ENCODE measurements around the gene HDGFL2.

Gene HDGFL2

DNA sequence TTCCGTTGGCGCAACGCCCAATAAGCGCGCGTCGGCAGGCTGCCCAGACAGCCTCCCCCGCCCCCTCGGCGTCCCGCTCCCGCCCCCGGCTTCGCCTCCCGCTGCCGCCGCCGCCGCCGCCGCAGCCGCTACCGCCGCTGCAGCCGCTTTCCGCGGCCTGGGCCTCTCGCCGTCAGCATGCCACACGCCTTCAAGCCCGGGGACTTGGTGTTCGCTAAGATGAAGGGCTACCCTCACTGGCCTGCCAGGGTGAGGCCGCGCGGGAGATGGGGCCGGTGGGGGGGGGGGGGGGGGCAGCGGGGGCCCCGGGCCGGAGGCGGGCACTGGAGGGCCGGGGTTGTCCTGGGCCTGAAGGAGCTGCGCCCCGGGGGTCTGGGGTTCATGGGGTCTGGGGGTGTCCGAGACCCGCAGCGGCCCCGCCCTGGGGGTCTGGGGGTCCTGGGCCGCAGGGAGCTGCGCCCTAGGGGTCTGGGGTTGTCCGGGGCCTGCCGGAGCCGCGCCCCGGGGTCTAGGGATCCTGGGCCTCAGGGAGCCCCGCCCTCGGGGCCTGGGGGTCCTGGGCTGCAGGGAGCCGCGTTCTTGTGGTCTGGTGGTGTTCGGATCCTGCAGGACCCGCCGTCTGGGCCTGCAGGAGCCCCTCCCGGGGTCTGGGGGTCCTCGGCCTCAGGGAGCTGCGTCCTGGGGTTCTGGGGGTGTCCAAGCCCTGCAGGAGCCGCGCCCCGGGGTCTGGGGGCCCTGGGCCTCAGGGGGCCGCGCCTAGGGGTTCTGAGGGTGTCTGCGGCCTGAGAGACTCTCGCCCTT, at the start of gene HDGFL2:
TSS of gene HDGFL2 (plus strand) at position 124 of the 801 bp plus-strand sequence. CDS start at position 178, 54 bp downstream.
- Histone ChIP-seq H3K27me3 (ENCODE audit: low read depth, low read length) (no peaks in the 10 kb centered on the region), H3K4me1 (ENCODE audit: control insufficient read depth in 1 of 2, insufficient read depth in 2 of 2, low read length in 2 of 2) (peaks cover 0 to 24% of the 10 kb centered on the region in 2 donors), H3K4me3 (ENCODE audit: low read depth in 1 of 2, low read length in 2 of 2) (peak within 1 kb of the TSS; percentile 81 to 96), H3K27ac (ENCODE audit: low read length) (peak within 1 kb of the TSS; percentile 93), H3K36me3 (ENCODE audit: control insufficient read depth in 1 of 2, insufficient read depth in 2 of 2, low read length in 2 of 2) (peaks cover 0 to 18% of the 10 kb centered on the region in 2 donors), H3K9me3 (ENCODE audit: control insufficient read depth in 1 of 2, low read length in 2 of 2) (no peaks in the 10 kb centered on the region)

DNA sequence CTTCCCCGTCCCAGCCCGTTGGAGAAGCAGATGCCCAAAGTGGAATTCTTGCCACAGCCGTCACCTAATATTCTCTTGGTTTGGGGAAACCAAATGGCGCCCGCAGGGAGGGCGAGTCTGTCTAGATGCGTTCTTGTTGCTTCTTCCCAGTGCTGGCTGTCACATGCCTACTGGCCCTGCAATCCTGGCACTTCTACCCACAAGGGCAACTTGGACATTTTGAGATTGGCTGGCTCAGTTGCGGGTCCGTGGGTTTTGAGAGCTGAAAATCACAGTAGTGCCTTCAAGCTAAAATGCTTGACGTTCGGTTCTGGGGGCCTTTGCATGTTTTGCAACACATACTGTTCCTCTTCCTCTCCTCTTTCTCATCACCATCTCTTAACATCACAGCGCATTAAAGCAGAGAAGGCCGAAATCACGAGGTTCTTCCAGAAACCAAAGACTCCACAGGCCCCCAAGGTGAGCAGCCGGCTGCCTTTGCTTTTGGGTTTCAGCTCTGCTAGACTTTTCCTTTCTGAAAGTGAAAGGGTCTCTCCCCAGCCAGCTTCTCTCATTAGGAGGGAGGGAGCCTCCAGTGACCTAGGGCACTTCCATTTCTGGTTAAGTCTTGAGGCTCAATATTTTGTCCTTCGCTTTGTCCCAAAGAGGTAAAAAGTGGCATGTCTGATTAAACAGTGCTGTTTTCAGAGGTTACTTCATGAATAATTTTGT, 48.5 kb upstream of the HDGFL2 start:
- H3K27ac ChIP-seq (ENCODE audit: low read length) = no peak overlapping the region
- H3K4me1 ChIP-seq (ENCODE audit: control insufficient read depth in 1 of 2, insufficient read depth in 2 of 2, low read length in 2 of 2) = no peaks in the 10 kb centered on the region
- H3K4me3 ChIP-seq (ENCODE audit: low read depth in 1 of 2, low read length in 2 of 2) = no peak overlapping the region
- no peaks in the 10 kb centered on the region for H3K9me3 ChIP-seq (ENCODE audit: control insufficient read depth in 1 of 2, low read length in 2 of 2)
- H3K27me3 ChIP-seq (ENCODE audit: low read depth, low read length) = no peaks in the 10 kb centered on the region
- peaks cover 0 to 13% of the 10 kb centered on the region in 2 donors for H3K36me3 ChIP-seq (ENCODE audit: control insufficient read depth in 1 of 2, insufficient read depth in 2 of 2, low read length in 2 of 2)

DNA sequence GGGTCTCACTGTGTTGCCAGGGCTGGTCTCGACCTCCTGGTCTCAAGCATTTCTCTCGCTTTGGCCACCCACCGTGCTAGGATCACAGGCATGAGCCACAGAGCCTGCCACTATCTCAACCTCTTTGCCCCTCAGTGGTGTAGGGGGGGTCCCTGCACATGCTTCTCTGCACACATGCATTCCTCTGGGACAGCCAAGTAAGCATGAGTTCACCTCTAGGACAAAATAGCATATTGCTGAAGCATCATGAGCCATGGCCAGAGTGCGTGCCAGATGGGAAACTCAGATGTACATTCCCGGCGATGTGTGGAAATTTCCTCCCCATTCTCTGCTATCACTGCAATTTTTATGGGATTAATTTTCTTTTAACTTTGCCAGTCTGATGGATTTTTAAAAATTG, 46.6 kb upstream of the HDGFL2 start:
- Histone ChIP-seq H3K4me3 (ENCODE audit: low read depth in 1 of 2, low read length in 2 of 2) (no peak overlapping the region), H3K27me3 (ENCODE audit: low read depth, low read length) (no peaks in the 10 kb centered on the region), H3K27ac (ENCODE audit: low read length) (no peak overlapping the region), H3K9me3 (ENCODE audit: control insufficient read depth in 1 of 2, low read length in 2 of 2) (no peaks in the 10 kb centered on the region), H3K4me1 (ENCODE audit: control insufficient read depth in 1 of 2, insufficient read depth in 2 of 2, low read length in 2 of 2) (no peaks in the 10 kb centered on the region), H3K36me3 (ENCODE audit: control insufficient read depth in 1 of 2, insufficient read depth in 2 of 2, low read length in 2 of 2) (peaks cover 0 to 27% of the 10 kb centered on the region in 2 donors)

DNA sequence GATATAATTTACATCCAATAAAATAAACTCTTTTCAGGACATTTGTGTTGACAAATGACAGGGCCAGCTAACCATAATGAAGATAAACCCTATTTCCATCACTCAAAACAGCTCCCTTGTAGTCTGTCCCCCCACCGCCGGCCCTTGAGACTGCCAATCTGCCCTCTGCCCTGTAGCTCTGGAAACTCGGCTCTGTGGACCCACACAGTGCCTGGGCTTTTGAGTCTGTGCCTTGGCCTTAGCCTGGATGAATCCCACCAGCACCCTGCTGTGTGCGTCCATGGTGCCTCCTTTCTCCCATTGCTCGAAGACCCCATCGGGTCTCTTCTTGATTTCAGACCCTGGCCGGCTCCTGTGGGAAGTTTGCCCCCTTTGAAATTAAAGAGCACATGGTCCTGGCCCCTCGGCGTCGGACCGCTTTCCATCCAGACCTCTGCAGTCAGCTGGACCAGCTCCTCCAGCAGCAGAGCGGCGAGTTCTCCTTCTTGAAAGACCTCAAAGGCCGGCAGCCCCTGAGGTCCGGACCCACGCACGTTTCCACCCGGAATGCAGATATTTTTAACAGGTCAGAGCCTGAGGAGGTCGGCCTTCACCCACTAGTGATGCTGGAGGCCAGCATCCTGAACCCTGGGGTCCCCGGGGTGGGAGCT, 43.6 kb upstream of the HDGFL2 start:
- H3K36me3 ChIP-seq (ENCODE audit: control insufficient read depth in 1 of 2, insufficient read depth in 2 of 2, low read length in 2 of 2) = peaks cover 0 to 44% of the 10 kb centered on the region in 2 donors
- H3K27me3 ChIP-seq (ENCODE audit: low read depth, low read length) = no peaks in the 10 kb centered on the region
- no peak overlapping the region for H3K27ac ChIP-seq (ENCODE audit: low read length)
- H3K4me1 ChIP-seq (ENCODE audit: control insufficient read depth in 1 of 2, insufficient read depth in 2 of 2, low read length in 2 of 2) = no peaks in the 10 kb centered on the region
- no peaks in the 10 kb centered on the region for H3K9me3 ChIP-seq (ENCODE audit: control insufficient read depth in 1 of 2, low read length in 2 of 2)
- no peak overlapping the region for H3K4me3 ChIP-seq (ENCODE audit: low read depth in 1 of 2, low read length in 2 of 2)

DNA sequence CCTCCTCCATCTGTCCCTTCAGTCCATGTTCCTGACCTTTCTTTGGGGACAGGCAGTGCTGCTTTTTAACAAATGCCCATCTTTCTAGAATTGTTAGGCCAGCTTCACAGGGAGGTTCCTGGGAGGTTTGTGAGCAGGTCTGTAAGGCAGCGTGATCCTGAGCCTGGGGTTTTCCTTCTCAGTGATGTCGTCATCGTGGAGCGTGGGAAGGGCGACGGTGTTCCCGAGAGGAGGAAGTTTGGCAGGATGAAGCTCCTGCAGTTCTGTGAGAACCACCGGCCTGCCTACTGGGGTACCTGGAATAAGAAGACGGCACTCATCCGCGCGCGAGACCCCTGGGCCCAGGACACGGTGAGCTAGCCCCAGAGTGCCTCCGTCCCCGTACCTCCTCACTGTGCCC, 42.8 kb upstream of the HDGFL2 start:
- no peaks in the 10 kb centered on the region for H3K9me3 ChIP-seq (ENCODE audit: control insufficient read depth in 1 of 2, low read length in 2 of 2)
- no peak overlapping the region for H3K27ac ChIP-seq (ENCODE audit: low read length)
- H3K4me1 ChIP-seq (ENCODE audit: control insufficient read depth in 1 of 2, insufficient read depth in 2 of 2, low read length in 2 of 2) = no peaks in the 10 kb centered on the region
- no peaks in the 10 kb centered on the region for H3K27me3 ChIP-seq (ENCODE audit: low read depth, low read length)
- H3K4me3 ChIP-seq (ENCODE audit: low read depth in 1 of 2, low read length in 2 of 2) = no peak overlapping the region
- peaks cover 0 to 39% of the 10 kb centered on the region in 2 donors for H3K36me3 ChIP-seq (ENCODE audit: control insufficient read depth in 1 of 2, insufficient read depth in 2 of 2, low read length in 2 of 2)

DNA sequence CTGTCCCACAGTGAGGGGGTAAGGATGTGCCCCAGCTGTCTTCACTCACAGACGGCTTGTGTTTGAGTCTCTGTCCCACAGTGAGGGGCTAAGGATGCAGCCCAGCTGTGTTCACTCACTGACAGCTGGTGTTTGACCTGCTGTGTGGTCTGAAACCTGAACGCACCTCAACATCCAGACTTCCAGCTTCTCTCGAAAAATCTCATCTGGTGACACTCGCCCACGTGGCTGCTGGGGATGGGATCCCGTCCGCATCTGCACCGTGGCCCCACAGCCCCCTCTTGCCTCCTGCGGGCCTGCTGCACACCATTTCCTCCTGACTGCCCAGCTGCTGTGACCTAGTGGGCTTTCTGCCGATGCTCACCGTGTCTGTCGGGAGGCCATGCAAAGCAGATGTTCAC, 42.3 kb upstream of the HDGFL2 start:
- Histone ChIP-seq H3K4me1 (ENCODE audit: control insufficient read depth in 1 of 2, insufficient read depth in 2 of 2, low read length in 2 of 2) (no peaks in the 10 kb centered on the region), H3K27me3 (ENCODE audit: low read depth, low read length) (no peaks in the 10 kb centered on the region), H3K36me3 (ENCODE audit: control insufficient read depth in 1 of 2, insufficient read depth in 2 of 2, low read length in 2 of 2) (peaks cover 5 to 39% of the 10 kb centered on the region in 2 donors), H3K4me3 (ENCODE audit: low read depth in 1 of 2, low read length in 2 of 2) (no peak overlapping the region), H3K9me3 (ENCODE audit: control insufficient read depth in 1 of 2, low read length in 2 of 2) (no peaks in the 10 kb centered on the region), H3K27ac (ENCODE audit: low read length) (no peak overlapping the region)

DNA sequence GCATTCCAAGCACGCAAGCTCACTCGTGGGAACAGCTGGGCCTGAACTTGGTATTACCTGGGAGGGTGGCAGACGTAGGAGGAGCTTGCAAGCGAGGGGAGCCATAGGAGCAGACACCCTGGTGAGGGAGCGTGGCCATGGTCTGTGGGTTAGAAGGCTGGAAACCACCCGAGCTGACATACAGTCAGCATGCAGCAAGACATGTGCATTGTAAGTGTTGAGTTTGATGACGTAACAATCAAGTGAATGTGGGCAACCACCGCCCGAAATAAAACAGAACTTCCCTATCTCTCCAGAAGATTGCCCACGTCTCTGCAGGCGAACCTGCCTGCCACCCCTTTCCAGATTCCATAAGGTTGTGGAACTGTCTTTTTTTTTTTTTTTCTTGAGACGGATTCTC, 41.3 kb upstream of the HDGFL2 start:
- Histone ChIP-seq H3K9me3 (ENCODE audit: control insufficient read depth in 1 of 2, low read length in 2 of 2) (no peaks in the 10 kb centered on the region), H3K27ac (ENCODE audit: low read length) (no peak overlapping the region), H3K4me3 (ENCODE audit: low read depth in 1 of 2, low read length in 2 of 2) (no peak overlapping the region), H3K4me1 (ENCODE audit: control insufficient read depth in 1 of 2, insufficient read depth in 2 of 2, low read length in 2 of 2) (no peaks in the 10 kb centered on the region), H3K36me3 (ENCODE audit: control insufficient read depth in 1 of 2, insufficient read depth in 2 of 2, low read length in 2 of 2) (peaks cover 5 to 34% of the 10 kb centered on the region in 2 donors), H3K27me3 (ENCODE audit: low read depth, low read length) (no peaks in the 10 kb centered on the region)

DNA sequence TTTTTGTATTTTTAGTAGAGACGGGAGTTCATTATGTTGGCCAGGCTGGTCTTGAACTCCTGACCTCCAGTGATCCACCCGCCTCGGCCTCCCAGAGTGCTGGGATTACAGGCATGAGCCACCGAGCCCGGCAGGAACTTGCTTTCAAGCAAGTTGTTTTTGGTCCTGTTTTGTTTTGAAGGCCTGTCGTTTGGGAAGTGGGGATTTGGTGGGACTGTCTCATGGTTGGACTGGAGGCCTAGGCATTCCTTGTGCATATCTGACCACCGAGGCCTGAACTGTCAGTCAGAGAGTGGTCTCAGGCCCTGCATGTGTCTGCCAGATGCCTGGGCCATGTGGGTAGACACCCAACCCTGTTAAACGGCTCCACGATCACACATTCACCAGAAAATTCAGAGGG, 40.8 kb upstream of the HDGFL2 start:
- Histone ChIP-seq H3K36me3 (ENCODE audit: control insufficient read depth in 1 of 2, insufficient read depth in 2 of 2, low read length in 2 of 2) (peaks cover 5 to 34% of the 10 kb centered on the region in 2 donors), H3K27me3 (ENCODE audit: low read depth, low read length) (no peaks in the 10 kb centered on the region), H3K27ac (ENCODE audit: low read length) (no peak overlapping the region), H3K4me1 (ENCODE audit: control insufficient read depth in 1 of 2, insufficient read depth in 2 of 2, low read length in 2 of 2) (no peaks in the 10 kb centered on the region), H3K9me3 (ENCODE audit: control insufficient read depth in 1 of 2, low read length in 2 of 2) (no peaks in the 10 kb centered on the region), H3K4me3 (ENCODE audit: low read depth in 1 of 2, low read length in 2 of 2) (no peak overlapping the region)

DNA sequence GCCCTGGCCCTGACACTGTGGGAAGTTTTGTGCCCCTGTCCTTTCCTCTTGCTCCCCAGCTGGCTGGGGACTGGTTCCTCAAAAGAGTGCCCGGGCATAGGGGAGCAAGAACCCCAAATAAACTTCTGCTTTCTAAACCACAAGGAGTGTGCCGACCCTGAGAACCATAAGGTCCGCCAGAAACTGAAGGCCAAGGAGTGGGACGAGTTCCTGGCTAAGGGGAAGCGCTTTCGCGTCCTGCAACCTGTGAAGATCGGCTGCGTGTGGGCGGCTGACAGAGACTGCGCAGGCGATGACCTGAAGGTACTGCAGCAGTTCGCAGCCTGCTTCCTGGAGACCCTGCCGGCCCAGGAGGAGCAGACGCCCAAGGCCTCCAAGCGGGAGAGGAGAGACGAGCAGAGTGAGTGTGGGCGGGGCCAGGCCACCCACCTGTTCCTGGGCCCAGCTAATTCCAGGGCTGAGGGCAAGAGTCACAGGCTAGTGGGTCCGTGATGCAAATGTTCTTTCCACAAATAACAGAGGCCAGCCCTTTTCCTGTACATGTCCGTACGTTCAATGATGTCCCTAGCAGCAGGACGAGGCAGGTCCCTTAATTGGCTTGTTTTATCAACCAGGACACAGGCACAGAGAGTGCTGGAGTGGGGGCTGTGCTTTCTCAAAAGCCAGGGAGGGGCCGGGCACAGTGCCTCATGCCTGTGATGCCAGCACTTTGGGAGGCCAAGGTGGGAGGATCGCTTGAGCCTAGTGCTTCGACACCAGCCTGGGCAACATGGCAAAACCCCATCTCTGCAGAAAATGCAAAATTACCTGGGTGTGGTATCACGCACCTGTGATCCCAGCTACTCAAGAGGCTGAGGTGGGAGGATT, 40.1 kb upstream of the HDGFL2 start:
- Histone ChIP-seq H3K9me3 (ENCODE audit: control insufficient read depth in 1 of 2, low read length in 2 of 2) (no peaks in the 10 kb centered on the region), H3K36me3 (ENCODE audit: control insufficient read depth in 1 of 2, insufficient read depth in 2 of 2, low read length in 2 of 2) (peaks cover 5 to 39% of the 10 kb centered on the region in 2 donors), H3K4me1 (ENCODE audit: control insufficient read depth in 1 of 2, insufficient read depth in 2 of 2, low read length in 2 of 2) (no peaks in the 10 kb centered on the region), H3K27ac (ENCODE audit: low read length) (no peak overlapping the region), H3K4me3 (ENCODE audit: low read depth in 1 of 2, low read length in 2 of 2) (no peak overlapping the region), H3K27me3 (ENCODE audit: low read depth, low read length) (no peaks in the 10 kb centered on the region)

DNA sequence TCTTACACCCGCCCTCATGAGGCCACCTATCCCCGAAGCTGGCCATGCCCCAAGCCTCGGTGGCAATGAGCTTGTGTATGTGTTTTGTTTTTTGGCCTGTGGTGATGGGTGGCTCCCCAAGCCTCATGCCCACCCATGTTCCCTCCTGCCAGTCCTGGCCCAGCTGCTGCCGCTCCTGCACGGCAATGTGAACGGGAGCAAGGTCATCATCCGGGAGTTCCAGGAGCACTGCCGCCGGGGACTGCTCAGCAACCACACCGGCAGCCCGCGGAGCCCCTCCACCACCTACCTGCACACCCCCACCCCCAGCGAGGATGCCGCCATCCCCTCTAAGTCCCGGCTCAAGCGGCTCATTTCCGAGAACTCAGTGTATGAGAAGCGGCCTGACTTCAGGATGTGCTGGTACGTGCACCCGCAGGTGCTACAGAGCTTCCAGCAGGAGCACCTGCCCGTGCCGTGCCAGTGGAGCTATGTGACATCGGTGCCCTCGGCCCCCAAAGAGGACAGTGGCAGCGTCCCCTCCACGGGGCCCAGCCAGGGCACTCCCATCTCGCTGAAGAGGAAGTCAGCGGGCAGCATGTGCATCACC, 39.1 kb upstream of the HDGFL2 start:
- Histone ChIP-seq H3K27ac (ENCODE audit: low read length) (no peak overlapping the region), H3K27me3 (ENCODE audit: low read depth, low read length) (no peaks in the 10 kb centered on the region), H3K9me3 (ENCODE audit: control insufficient read depth in 1 of 2, low read length in 2 of 2) (no peaks in the 10 kb centered on the region), H3K4me1 (ENCODE audit: control insufficient read depth in 1 of 2, insufficient read depth in 2 of 2, low read length in 2 of 2) (no peaks in the 10 kb centered on the region), H3K4me3 (ENCODE audit: low read depth in 1 of 2, low read length in 2 of 2) (no peak overlapping the region), H3K36me3 (ENCODE audit: control insufficient read depth in 1 of 2, insufficient read depth in 2 of 2, low read length in 2 of 2) (peaks cover 5 to 39% of the 10 kb centered on the region in 2 donors)

Data from muscle layer of duodenum (tissue), 2 donors.